Calu3 (cell line): Measurements from ENCODE around the gene PTPRA. TPM values are rescaled to one million over a fixed set of nuclear protein-coding genes. Genes with fewer than 3 reads are reported as not detected.

Experiments used
- BruUV-seq: library from RNA; stranded (reverse); fragments of 400-500 nt; replicated peaks from 2 replicates; lab custom pipeline; 2021; lab: Mats Ljungman, UMichigan
- CTCF ChIA-PET: fragments of 300-600 bp; sonication (Branson Sonifier 250); formaldehyde crosslinking; loops from one replicate; lab custom pipeline; 2022; ENCODE audit warnings: antibody characterized with exemption; lab: Charles Lee
- DNase-seq: peaks from one replicate; pipeline ENCODE4 v3.0.0; 2022
- H3K27ac Mint-ChIP-seq: one replicate; pipeline ENCODE4 v1.8.0; 2022; ENCODE audit warnings: mixed read lengths; ENCODE audit not compliant: unreplicated experiment
- H3K27me3 Mint-ChIP-seq: one replicate; pipeline ENCODE4 v1.8.0; 2022; ENCODE audit warnings: mixed read lengths; ENCODE audit not compliant: unreplicated experiment
- H3K36me3 Mint-ChIP-seq: one replicate; pipeline ENCODE4 v1.8.0; 2022; ENCODE audit warnings: mild to moderate bottlenecking, moderate library complexity, mixed read lengths; ENCODE audit not compliant: insufficient read depth, unreplicated experiment
- H3K4me1 Mint-ChIP-seq: one replicate; pipeline ENCODE4 v1.8.0; 2022; ENCODE audit warnings: mild to moderate bottlenecking, low read depth, mixed read lengths; ENCODE audit not compliant: unreplicated experiment
- H3K4me3 Mint-ChIP-seq: one replicate; pipeline ENCODE4 v1.8.0; 2022; ENCODE audit warnings: mild to moderate bottlenecking, low read depth, moderate library complexity, mixed read lengths; ENCODE audit not compliant: unreplicated experiment
- H3K9me3 Mint-ChIP-seq: one replicate; pipeline ENCODE4 v1.8.0; 2022; ENCODE audit warnings: low read depth, mixed read lengths; ENCODE audit not compliant: unreplicated experiment
- CTCF ChIP-seq: fragments of 200-600 bp; IDR thresholded peaks from one replicate; pipeline ENCODE4 v1.8.0; 2022; ENCODE audit warnings: antibody characterized with exemption; ENCODE audit not compliant: unreplicated experiment
- intact Hi-C: fragments of 100-400 bp; cut with micrococcal nuclease; formaldehyde crosslinking; loops from one replicate; pipeline ENCODE4 v1.10.0; 2022; ENCODE audit not compliant: unreplicated experiment
- total RNA-seq: library from RNA; stranded (reverse); gene quantifications from 2 replicates; pipeline ENCODE4 v1.2.3, GENCODE V29; 2022

Gene PTPRA
- total RNA-seq, 1 experiment from 2014 or later: 30.2 TPM

DNA sequence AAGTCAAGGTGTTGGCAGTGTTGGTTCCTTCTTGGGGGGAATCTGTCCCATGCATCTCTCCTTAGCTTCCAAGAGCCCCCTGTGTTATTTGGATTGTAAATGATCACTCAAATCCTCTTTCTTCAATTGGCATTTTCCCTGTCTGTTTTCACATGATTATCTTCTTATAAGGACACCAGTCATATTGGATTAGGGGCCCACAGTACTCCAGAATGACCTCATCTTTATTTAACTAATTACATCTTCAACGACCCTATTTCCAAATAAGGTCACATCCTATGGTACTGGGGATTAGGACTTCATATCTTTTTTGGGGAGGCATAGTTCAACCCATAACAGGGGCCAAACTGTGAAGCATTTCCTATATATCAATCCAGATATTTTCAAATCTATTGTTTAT lies 57.3 kb downstream of the PTPRA start:
- no peak overlapping the region for H3K27ac Mint-ChIP-seq
- TF ChIP-seq CTCF: no peak
- no peak overlapping the region for H3K4me3 Mint-ChIP-seq
- DNase-seq: no peak
- no peaks in the 10 kb centered on the region for H3K36me3 Mint-ChIP-seq
- H3K27me3 Mint-ChIP-seq: no peaks in the 10 kb centered on the region
- no peaks in the 10 kb centered on the region for H3K4me1 Mint-ChIP-seq
- H3K9me3 Mint-ChIP-seq: no peaks in the 10 kb centered on the region
- intact Hi-C loops: no loop called here
- CTCF ChIA-PET: no interaction called here
- no TSS peak for BruUV-seq

- no peak for TF ChIP-seq CTCF
- H3K9me3 Mint-ChIP-seq: no peaks in the 10 kb centered on the region
- no peak for DNase-seq
- H3K36me3 Mint-ChIP-seq: no peaks in the 10 kb centered on the region
- intact Hi-C loops: no loop called here
- no peak overlapping the region for H3K4me3 Mint-ChIP-seq
- no peaks in the 10 kb centered on the region for H3K27me3 Mint-ChIP-seq
- CTCF ChIA-PET: interaction anchor here (0.6 kb wide), 1 partner anchor 338 kb away, joined by 6 read pairs; no protein-coding TSS in a partner anchor
- no TSS peak for BruUV-seq
- no peak overlapping the region for H3K27ac Mint-ChIP-seq
- H3K4me1 Mint-ChIP-seq: no peaks in the 10 kb centered on the region
Measured at GRCh38 chr20:2932498-2932897, 59.2 kb downstream of the PTPRA start.

- Mint-ChIP-seq H3K4me3 (no peak overlapping the region), H3K9me3 (no peaks in the 10 kb centered on the region), H3K4me1 (no peaks in the 10 kb centered on the region), H3K36me3 (no peaks in the 10 kb centered on the region), H3K27me3 (no peaks in the 10 kb centered on the region), H3K27ac (no peak overlapping the region)
- no peak for TF ChIP-seq CTCF
- intact Hi-C loops: no loop called here
- no TSS peak for BruUV-seq
- CTCF ChIA-PET: no interaction called here
- no peak for DNase-seq
Measured at GRCh38 chr20:2937902-2938301, 64.6 kb downstream of the PTPRA start.

GRCh38 chr20:2942439-2942838 lies 69.2 kb downstream of the PTPRA start:
- Mint-ChIP-seq H3K27me3 (no peaks in the 10 kb centered on the region), H3K4me3 (no peak overlapping the region), H3K27ac (no peak overlapping the region), H3K4me1 (no peaks in the 10 kb centered on the region), H3K9me3 (no peaks in the 10 kb centered on the region), H3K36me3 (no peaks in the 10 kb centered on the region)
- no peak for DNase-seq
- CTCF ChIA-PET: no interaction called here
- intact Hi-C loops: no loop called here
- TF ChIP-seq CTCF: no peak
- BruUV-seq: no TSS peak
